GM12878 (cell line): ENCODE measurements around the gene NRG2.

Experiments
- EGR1 ChIP-seq, 2 experiments: IDR thresholded peaks; 1 replicate in 1 of 2; 2 replicates in 1 of 2; pipeline ENCODE4 v1.6.1; 2011 to 2012; ENCODE audit warnings: low read depth in 2 of 2, low read length in 2 of 2, borderline replicate concordance in 1 of 2, mild to moderate bottlenecking in 1 of 2, moderate library complexity in 1 of 2
- NFXL1 ChIP-seq: fragments of 450-650 bp; IDR thresholded peaks from 2 replicates; pipeline ENCODE4 v1.6.1; 2017; ENCODE audit warnings: antibody characterized with exemption, mild to moderate bottlenecking, borderline replicate concordance
- TF ChIP-seq, protein P1 (sequence below): IDR thresholded peaks from 2 replicates; pipeline ENCODE4 v1.6.1; 2012; ENCODE audit warnings: mild to moderate bottlenecking, low read depth, low read length
- TF ChIP-seq, protein P2 (sequence below), 3 experiments: IDR thresholded peaks in 2 of 3; conservative IDR thresholded peaks in 1 of 3; 2 replicates each; pipeline ENCODE4 v1.5.1; 2011; ENCODE audit warnings: low read depth in 3 of 3, low read length in 3 of 3, mild to moderate bottlenecking in 3 of 3, control low read depth in 2 of 3, moderate library complexity in 2 of 3, inconsistent platforms in 1 of 3, mixed read lengths in 1 of 3; ENCODE audit not compliant: control insufficient read depth in 2 of 3, insufficient read depth in 1 of 3; ENCODE audit errors: extremely low read depth in 1 of 3

DNA sequence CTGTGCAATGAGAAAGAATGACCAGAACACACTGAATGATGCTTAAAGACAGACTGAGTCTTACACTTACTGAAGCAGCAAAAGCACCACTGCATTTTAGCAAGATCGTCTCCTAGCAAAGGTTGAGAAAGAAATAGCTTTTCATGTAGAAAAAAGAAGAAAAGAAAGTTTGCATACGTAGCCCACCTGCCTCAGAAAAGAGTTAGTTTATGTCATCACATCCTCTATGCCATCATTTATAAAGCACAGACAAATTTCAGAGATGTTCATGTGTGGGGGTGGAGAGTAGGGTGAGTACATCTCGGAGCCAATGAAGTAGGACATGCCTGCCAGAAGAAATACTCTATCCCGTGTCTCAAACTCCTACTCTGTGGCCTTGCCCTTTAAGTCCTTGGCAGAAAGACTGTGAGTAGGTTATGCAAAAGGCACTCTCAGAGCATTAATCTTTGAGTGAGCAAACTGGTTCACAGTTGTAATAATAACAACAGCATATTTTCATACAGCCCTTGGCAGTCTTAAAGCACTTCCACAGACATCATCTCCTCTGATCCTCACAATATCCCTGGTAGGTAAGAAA lies 22.4 kb downstream of the NRG2 start:
- TF ChIP-seq, protein P1, sequence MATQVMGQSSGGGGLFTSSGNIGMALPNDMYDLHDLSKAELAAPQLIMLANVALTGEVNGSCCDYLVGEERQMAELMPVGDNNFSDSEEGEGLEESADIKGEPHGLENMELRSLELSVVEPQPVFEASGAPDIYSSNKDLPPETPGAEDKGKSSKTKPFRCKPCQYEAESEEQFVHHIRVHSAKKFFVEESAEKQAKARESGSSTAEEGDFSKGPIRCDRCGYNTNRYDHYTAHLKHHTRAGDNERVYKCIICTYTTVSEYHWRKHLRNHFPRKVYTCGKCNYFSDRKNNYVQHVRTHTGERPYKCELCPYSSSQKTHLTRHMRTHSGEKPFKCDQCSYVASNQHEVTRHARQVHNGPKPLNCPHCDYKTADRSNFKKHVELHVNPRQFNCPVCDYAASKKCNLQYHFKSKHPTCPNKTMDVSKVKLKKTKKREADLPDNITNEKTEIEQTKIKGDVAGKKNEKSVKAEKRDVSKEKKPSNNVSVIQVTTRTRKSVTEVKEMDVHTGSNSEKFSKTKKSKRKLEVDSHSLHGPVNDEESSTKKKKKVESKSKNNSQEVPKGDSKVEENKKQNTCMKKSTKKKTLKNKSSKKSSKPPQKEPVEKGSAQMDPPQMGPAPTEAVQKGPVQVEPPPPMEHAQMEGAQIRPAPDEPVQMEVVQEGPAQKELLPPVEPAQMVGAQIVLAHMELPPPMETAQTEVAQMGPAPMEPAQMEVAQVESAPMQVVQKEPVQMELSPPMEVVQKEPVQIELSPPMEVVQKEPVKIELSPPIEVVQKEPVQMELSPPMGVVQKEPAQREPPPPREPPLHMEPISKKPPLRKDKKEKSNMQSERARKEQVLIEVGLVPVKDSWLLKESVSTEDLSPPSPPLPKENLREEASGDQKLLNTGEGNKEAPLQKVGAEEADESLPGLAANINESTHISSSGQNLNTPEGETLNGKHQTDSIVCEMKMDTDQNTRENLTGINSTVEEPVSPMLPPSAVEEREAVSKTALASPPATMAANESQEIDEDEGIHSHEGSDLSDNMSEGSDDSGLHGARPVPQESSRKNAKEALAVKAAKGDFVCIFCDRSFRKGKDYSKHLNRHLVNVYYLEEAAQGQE: no peak
- TF ChIP-seq NFXL1 (no peak), EGR1 (IDR thresholded peaks at IDR 0.05; ENCODE audit: borderline replicate concordance in 1 of 2, low read depth in 2 of 2, low read length in 2 of 2) (no peak)
- TF ChIP-seq, protein P2, sequence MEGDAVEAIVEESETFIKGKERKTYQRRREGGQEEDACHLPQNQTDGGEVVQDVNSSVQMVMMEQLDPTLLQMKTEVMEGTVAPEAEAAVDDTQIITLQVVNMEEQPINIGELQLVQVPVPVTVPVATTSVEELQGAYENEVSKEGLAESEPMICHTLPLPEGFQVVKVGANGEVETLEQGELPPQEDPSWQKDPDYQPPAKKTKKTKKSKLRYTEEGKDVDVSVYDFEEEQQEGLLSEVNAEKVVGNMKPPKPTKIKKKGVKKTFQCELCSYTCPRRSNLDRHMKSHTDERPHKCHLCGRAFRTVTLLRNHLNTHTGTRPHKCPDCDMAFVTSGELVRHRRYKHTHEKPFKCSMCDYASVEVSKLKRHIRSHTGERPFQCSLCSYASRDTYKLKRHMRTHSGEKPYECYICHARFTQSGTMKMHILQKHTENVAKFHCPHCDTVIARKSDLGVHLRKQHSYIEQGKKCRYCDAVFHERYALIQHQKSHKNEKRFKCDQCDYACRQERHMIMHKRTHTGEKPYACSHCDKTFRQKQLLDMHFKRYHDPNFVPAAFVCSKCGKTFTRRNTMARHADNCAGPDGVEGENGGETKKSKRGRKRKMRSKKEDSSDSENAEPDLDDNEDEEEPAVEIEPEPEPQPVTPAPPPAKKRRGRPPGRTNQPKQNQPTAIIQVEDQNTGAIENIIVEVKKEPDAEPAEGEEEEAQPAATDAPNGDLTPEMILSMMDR (IDR thresholded peaks at IDR 0.05 in 2 of 3, conservative IDR thresholded peaks at IDR 0.05 in 1 of 3; ENCODE audit: control insufficient read depth in 2 of 3, extremely low read depth in 1 of 3, insufficient read depth in 1 of 3, low read depth in 3 of 3, low read length in 3 of 3): no peak
